HUES48 (cell line): ENCODE measurements around the gene ARHGEF17.

Experiments
- H3K27ac ChIP-seq: one replicate; pipeline ENCODE4 v1.7.0; 2013; ENCODE audit warnings: low read depth, low read length, inconsistent platforms
- H3K27me3 ChIP-seq: 2 replicates; pipeline ENCODE4 v1.6.1; 2013; ENCODE audit warnings: mild to moderate bottlenecking, low read length; ENCODE audit not compliant: control insufficient read depth, insufficient read depth
- H3K36me3 ChIP-seq: 2 replicates; pipeline ENCODE4 v1.6.1; 2013; ENCODE audit warnings: low read length; ENCODE audit not compliant: control insufficient read depth, insufficient read depth
- H3K4me1 ChIP-seq: 2 replicates; pipeline ENCODE4 v1.6.1; 2013; ENCODE audit warnings: mild to moderate bottlenecking, low read length; ENCODE audit not compliant: control insufficient read depth, insufficient read depth
- H3K4me3 ChIP-seq: 2 replicates; pipeline ENCODE4 v1.5.1; 2013; ENCODE audit warnings: mild to moderate bottlenecking, low read depth, low read length
- H3K9ac ChIP-seq: 2 replicates; pipeline ENCODE4 v1.6.1; 2013; ENCODE audit warnings: mild to moderate bottlenecking, low read depth, low read length, moderate library complexity
- H3K9me3 ChIP-seq: 2 replicates; pipeline ENCODE4 v1.6.1; 2013; ENCODE audit warnings: low read length; ENCODE audit not compliant: control insufficient read depth, insufficient read depth

The ARHGEF17 gene

DNA sequence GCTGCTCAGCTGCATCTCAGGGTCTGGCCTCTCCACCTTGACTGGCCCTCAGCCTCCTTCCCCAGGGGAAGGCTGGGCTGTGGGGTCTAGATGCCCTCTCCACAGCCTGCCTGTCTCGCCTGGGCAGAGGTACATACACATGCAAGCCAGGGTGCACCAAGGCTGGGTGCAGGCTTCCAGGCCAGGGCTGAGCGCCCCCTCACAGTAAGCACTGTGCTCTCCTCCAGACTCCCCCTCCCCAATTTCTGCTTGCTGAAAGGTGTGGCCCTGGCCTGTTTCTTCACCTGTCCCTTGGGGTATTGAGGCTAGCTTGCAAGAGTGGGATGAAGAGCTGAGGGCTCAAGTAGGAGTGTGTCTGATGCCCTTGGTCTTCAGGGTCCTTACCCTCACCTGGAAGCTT, 90.6 kb downstream of the ARHGEF17 start:
- Histone ChIP-seq H3K36me3 (no peaks in the 10 kb centered on the region), H3K4me3 (no peak overlapping the region), H3K27ac (no peak overlapping the region), H3K9me3 (no peaks in the 10 kb centered on the region), H3K27me3 (no peaks in the 10 kb centered on the region), H3K9ac (no peak overlapping the region), H3K4me1 (0 out of 2 replicates have a peak, but pooled peaks cover 9% of the 10 kb centered on the region)

DNA sequence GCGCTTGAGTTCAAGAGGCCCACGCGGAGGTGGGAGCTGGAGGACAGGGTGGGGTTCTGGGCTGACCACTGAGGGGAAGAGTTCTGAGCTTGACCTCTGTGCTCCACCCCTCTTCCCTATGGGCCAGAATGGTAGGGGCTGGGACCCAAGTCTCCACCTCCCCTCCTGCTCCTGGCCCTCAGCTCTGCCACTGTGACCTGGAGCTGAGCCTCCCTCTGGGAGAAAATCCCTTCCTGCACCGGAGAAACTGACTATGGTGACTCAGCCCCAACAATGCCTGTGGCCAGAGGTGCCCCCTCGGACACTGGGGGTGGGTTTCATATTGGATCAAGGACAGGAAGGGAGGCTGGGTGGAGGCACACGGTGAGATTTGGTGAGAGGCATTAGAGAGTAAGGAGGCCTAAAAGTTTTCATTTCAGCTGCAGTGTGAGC, 91.1 kb downstream of the ARHGEF17 start:
- H3K4me3 ChIP-seq: no peak overlapping the region

DNA sequence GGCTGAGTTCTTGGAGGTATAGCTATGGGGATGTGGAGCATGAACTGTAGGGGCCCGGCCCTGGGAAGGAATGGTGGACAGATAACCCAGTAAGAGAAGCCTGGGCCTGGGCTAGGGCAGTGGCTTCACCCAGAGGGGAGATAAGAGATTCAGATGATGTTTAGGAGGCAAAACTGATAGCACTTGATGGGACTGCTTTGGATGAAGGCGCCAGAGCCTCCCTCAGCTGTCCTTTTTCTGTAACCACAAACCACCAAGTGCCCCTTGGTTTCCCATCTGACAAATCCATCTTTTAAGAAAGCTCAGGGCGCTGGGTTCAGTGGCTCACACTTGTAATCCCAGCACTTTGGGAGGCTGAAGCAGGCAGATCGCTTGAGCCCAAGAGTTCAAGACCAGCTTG, 91.6 kb downstream of the ARHGEF17 start:
- no peaks in the 10 kb centered on the region for H3K36me3 ChIP-seq
- no peak overlapping the region for H3K4me3 ChIP-seq
- no peaks in the 10 kb centered on the region for H3K9me3 ChIP-seq
- H3K27ac ChIP-seq: no peak overlapping the region
- no peaks in the 10 kb centered on the region for H3K27me3 ChIP-seq
- H3K4me1 ChIP-seq: 0 out of 2 replicates have a peak, but pooled peaks cover 9% of the 10 kb centered on the region
- H3K9ac ChIP-seq: no peak overlapping the region

More for the DNA sequence above, 91.1 kb downstream of the ARHGEF17 start:
- Histone ChIP-seq H3K27me3 (no peaks in the 10 kb centered on the region), H3K4me1 (0 out of 2 replicates have a peak, but pooled peaks cover 9% of the 10 kb centered on the region), H3K9me3 (no peaks in the 10 kb centered on the region), H3K9ac (no peak overlapping the region), H3K36me3 (no peaks in the 10 kb centered on the region), H3K27ac (no peak overlapping the region)

DNA sequence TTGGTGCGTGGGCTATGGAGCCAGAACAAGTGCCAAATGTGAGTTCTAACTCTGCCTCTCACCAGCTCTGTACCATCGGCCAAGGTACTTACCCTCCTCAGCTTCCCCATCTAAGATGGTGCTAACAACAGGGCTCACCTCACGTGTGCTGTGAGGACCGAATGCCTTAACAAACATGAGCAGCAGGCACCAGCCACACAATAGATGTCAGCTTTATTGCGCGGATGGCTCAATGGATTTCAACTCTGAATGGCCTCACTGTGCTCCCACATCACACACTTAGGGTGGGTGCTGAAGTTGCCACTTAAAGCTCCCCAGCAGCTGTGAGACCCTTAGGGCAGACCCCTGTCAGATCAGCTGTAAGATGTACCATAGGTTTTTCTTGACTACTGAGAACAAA, 92.2 kb downstream of the ARHGEF17 start:
- Histone ChIP-seq H3K4me1 (0 out of 2 replicates have a peak, but pooled peaks cover 9% of the 10 kb centered on the region), H3K27ac (no peak overlapping the region), H3K4me3 (no peak overlapping the region), H3K27me3 (no peaks in the 10 kb centered on the region), H3K36me3 (no peaks in the 10 kb centered on the region), H3K9ac (no peak overlapping the region), H3K9me3 (no peaks in the 10 kb centered on the region)

DNA sequence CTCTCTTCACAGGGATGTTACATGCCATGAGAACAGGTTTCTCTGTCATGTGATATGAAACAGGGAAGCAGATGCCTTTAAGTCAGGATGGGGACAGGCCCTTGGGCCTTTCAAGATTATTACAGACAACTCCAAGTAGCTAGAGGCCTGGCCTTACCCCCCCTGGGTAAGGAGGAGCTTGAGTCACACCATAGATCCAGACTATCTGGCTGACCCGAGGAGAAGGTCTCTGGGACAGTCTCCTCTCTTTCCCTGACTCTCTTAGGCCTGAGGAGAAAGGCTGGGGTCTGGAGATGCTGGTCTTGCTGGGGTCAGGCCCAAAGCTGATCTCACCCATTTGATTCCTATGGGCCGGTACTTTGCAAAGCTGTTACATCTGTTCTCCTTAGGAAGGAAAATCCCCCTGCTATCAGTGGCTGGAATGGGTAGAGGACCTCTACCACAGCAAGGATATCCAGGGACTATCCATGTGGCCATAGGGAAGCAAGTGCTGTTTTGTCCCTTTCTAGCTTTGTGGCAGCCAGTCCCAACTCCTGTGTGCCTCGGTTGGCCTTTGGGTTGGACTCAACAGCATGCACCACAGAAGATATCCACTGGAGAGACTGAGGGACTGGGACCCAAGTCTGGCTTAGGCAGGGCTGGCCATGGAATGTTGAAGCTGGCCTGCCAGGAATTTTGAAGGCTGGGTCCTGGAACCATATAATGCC, 93.3 kb downstream of the ARHGEF17 start:
- Histone ChIP-seq H3K9me3 (no peaks in the 10 kb centered on the region), H3K36me3 (peaks cover 3% of the 10 kb centered on the region; the same call in 1 of the 2 replicates), H3K9ac (no peak overlapping the region), H3K4me1 (0 out of 2 replicates have a peak, but pooled peaks cover 9% of the 10 kb centered on the region), H3K27ac (no peak overlapping the region), H3K4me3 (no peak overlapping the region), H3K27me3 (no peaks in the 10 kb centered on the region)

DNA sequence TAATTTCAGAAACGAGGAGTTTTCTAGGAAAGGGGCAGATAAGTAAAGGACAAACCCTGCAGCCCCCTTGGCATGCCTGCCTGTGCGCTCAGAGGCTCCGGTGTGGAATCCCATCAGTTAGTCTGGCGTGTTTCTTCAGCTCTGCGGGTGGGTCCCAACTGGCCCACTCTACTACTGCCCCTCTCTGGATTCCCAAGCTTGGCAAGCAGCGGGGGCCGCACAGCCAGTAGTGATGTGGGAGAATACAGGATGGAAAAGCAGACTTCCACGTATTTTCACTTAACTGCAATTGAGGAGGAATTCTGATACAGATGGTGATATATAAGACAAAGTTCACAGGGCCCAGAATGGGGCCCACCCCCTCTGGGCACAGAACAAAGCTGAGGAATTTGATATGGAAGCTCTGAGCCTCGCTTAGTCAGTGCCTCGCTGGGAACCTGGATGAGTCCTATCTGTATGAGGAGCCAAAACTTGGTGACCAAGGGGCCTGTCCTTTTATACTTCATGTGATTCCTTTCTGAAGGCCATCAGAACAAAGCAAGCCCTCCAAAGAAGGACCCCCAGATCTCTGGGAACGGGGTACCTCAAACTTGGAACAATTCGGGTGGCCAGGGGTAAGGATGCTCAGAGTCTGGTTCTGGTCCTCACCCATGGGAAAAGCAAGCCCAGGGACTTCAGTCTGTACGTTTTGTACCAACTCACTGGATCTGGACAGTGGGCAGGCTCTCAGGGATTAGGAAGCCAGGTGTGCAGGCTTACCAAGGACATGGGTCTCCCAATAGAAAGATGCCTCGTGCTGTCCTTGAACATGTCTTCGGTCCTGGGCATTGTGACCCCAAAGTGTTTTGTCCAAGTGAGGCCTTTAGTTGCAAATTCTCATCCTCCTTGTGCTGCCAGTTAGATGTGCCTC, 94.1 kb downstream of the ARHGEF17 start:
- H3K27ac ChIP-seq: no peak overlapping the region
- peaks cover 5% of the 10 kb centered on the region; the same call in 1 of the 2 replicates for H3K36me3 ChIP-seq
- H3K9me3 ChIP-seq: no peaks in the 10 kb centered on the region
- no peak overlapping the region for H3K4me3 ChIP-seq
- H3K4me1 ChIP-seq: 0 out of 2 replicates have a peak, but pooled peaks cover 9% of the 10 kb centered on the region
- no peaks in the 10 kb centered on the region for H3K27me3 ChIP-seq
- H3K9ac ChIP-seq: no peak overlapping the region

DNA sequence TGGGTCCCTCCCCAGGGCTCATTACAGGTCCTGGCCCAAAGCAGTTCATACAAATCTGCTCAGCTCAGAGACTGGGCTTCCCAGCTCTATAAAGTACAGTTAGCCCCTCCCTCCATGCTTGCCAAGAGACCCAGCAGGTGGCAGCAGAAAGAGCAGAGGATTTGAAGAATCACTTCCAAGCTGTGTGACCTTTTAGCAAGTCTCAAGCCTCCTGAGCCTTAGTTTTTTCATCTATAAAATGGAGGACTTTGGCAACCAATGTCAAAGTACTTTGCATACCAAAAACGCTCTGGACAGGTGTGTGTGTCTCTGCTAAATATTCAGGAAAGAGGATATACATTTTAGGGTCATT, 94.7 kb downstream of the ARHGEF17 start:
- Histone ChIP-seq H3K4me3 (no peak overlapping the region), H3K36me3 (peaks cover 10% of the 10 kb centered on the region; the same call in 1 of the 2 replicates), H3K27ac (no peak overlapping the region), H3K9me3 (no peaks in the 10 kb centered on the region), H3K27me3 (no peaks in the 10 kb centered on the region), H3K4me1 (0 out of 2 replicates have a peak, but pooled peaks cover 9% of the 10 kb centered on the region), H3K9ac (no peak overlapping the region)

DNA sequence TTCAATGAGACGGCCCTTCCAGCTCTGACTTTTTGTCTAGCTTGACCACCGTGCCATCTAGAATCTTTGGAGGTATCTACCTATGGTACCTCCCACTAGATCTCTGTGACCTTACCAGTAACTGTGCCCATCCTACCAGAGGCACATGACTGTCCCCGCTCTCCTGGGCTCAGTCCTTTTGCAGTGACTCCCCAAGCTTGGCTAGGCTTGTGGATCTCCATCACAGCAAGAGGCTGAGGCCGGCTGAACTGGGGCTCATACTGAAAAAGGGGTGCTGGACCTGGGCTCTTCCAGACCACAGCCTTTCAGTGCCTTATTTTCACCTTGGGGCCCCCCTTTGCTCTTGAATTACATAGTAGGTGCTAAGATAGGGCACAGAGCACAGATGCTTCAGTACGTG, 95.5 kb downstream of the ARHGEF17 start:
- H3K36me3 ChIP-seq: peaks cover 10% of the 10 kb centered on the region; the same call in 1 of the 2 replicates
- no peak overlapping the region for H3K27ac ChIP-seq
- no peaks in the 10 kb centered on the region for H3K27me3 ChIP-seq
- no peak overlapping the region for H3K4me3 ChIP-seq
- no peak overlapping the region for H3K9ac ChIP-seq
- 0 out of 2 replicates have a peak, but pooled peaks cover 9% of the 10 kb centered on the region for H3K4me1 ChIP-seq
- H3K9me3 ChIP-seq: no peaks in the 10 kb centered on the region

DNA sequence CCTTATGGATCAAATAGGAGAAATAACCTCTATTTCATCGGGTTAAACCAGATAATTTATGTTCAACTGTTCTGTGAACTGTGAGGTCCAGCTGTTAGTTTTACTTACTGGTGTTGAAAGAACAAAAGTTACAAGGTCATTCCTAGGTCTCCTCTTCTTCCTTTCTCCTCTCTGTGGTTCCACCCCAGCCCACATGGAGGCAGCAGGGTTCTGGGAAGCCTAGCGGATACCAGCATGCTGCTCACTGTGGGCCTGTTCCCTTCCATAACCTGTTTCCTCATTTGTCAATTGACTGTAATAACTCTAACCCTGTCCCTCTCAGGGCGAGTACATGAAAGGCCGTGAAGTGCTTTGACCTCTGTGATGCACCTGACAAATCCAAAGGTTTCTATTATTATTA, 96.0 kb downstream of the ARHGEF17 start:
- 0 out of 2 replicates have a peak, but pooled peaks cover 9% of the 10 kb centered on the region for H3K4me1 ChIP-seq
- no peaks in the 10 kb centered on the region for H3K9me3 ChIP-seq
- H3K9ac ChIP-seq: no peak overlapping the region
- no peak overlapping the region for H3K4me3 ChIP-seq
- H3K27me3 ChIP-seq: no peaks in the 10 kb centered on the region
- peaks cover 14% of the 10 kb centered on the region for H3K36me3 ChIP-seq
- no peak overlapping the region for H3K27ac ChIP-seq

DNA sequence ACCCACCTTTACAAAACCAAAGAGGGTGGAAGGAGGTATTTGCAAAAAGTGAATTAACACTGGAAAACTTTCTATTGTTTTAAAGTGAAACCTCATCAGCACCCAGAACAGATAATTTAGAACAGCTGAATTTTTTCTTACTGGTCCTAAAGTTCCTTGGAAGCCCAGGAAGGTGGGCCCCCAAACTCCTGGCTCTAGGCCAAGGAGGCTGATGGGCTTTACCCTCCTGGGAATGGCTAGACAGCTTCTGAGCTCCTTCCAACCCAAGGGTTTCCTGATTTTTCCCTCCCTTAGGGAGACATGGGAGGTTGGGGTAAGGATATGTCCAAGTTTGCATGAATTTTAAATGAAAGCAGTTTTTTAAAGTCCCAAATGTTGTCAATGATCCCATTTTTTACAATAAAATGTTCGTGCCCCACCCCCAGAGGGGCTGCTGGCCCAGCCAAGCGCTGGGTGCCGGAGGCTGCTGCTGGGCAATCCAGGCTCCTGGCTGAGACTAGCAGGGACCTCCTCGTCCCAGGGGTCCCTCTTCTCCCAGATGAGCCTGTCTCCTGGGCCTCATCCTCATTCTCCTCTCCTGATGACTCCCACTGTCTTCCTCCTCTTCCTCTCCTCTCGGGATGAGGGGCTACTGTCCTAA, 96.5 kb downstream of the ARHGEF17 start:
- Histone ChIP-seq H3K9me3 (no peaks in the 10 kb centered on the region), H3K9ac (no peak overlapping the region), H3K4me3 (no peak overlapping the region), H3K4me1 (0 out of 2 replicates have a peak, but pooled peaks cover 9% of the 10 kb centered on the region), H3K27ac (no peak overlapping the region), H3K36me3 (peaks cover 20% of the 10 kb centered on the region), H3K27me3 (no peaks in the 10 kb centered on the region)
